ENCODE results near the gene HMGXB3. TPM values are rescaled to one million over a fixed set of nuclear protein-coding genes. Genes with fewer than 3 reads are reported as not detected.
A peak's percentile ranks its signal among the peaks of the same experiment; 100 is the strongest.
"Not testable (repeated sequence)": the region's sequence is repeated elsewhere in the genome, so short reads cannot be mapped to it uniquely, and the experiment has no call there.

Gene HMGXB3
- total and polyA plus RNA-seq, 2 experiments from 2014 or later: 16.7 to 51.0 TPM

DNA sequence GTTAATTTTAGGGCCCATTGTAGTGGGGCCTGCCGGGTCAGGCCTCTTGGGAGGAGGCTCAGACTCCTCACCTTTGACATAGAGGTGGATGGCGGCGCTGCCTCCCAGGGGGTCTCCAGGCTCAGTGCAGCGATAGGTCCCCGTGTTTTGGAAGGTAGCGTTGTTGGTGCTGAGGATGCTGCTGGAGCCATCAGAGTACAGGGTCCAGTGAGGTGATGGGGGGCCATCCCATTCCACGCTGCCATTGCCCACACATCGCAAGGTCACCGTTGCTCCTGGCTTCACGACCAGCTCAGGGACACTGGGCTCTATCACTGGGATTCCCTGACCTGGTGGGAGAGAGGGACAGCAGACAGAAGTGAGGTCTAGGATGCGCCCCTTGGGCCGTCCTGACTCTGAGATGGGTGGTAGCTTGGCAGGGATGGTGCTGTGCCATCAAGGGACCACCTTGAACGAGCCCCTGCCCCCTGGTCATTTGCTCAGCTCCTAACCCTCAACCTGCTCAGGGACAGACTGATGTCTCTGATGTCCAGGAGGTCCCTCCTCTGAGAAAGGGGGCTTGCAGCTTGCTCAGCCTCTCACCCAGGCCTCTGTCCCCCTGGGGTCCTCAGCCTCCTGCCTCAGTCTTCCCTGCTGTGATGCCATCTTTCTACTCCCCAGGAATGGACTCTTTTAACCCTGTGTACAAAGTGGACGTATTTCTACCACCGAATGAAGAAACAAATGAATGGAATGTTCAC is 80.3 kb downstream of the HMGXB3 start:
- Histone ChIP-seq H3K27me3 (no peaks in the 10 kb centered on the region), H3K4me1 (ENCODE audit: low read depth) (peaks cover 3% of the 10 kb centered on the region), H3K9me3 (ENCODE audit: low read depth) (no peaks in the 10 kb centered on the region), H3K4me3 (no peak overlapping the region), H3K36me3 (no peaks in the 10 kb centered on the region), H3K27ac (no peak overlapping the region)
- no peak for DNase-seq (ENCODE audit: low read depth in 1 of 2, low spot score in 1 of 2)
- TF ChIP-seq, protein P1, sequence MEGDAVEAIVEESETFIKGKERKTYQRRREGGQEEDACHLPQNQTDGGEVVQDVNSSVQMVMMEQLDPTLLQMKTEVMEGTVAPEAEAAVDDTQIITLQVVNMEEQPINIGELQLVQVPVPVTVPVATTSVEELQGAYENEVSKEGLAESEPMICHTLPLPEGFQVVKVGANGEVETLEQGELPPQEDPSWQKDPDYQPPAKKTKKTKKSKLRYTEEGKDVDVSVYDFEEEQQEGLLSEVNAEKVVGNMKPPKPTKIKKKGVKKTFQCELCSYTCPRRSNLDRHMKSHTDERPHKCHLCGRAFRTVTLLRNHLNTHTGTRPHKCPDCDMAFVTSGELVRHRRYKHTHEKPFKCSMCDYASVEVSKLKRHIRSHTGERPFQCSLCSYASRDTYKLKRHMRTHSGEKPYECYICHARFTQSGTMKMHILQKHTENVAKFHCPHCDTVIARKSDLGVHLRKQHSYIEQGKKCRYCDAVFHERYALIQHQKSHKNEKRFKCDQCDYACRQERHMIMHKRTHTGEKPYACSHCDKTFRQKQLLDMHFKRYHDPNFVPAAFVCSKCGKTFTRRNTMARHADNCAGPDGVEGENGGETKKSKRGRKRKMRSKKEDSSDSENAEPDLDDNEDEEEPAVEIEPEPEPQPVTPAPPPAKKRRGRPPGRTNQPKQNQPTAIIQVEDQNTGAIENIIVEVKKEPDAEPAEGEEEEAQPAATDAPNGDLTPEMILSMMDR (IDR thresholded peaks at IDR 0.05; ENCODE audit: low read depth, low read length): no peak

DNA sequence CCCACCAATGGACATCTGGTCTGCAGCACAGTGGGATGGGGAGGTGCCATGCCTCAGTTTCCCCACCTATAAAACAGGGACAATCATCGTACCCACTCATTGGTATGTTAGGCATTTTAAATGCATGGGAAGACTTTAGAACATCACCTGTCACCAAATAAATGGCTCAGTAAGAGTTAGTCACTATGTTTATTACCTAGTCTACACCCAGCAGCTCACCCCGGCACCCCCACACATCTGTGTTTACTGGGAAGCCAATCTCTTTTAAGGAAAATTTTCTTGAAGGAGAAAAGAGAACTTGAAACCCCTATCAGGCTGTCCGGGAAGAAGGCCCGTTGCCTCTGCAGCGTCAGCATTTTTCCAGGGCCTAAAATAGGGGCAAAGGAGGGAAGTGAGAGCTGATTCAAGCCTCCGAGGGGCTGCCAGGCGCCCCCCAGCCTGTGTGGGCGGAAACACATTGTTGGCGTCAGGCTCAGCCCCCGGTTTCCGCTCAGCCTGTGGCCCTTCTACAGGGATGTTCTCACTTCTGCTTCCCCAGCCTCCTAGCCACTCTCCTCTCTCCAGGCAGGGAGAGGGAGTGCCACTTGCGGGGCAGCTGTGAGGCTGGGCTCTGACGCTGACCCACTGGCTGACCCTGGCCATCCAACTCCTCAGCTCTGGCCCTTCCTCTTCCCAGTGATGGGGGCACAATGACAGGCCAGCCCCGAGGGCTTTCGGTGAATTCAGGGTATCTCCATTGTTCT is 81.2 kb downstream of the HMGXB3 start:
- Histone ChIP-seq H3K27me3 (no peaks in the 10 kb centered on the region), H3K4me3 (no peak overlapping the region), H3K4me1 (ENCODE audit: low read depth) (peaks cover 3% of the 10 kb centered on the region), H3K36me3 (no peaks in the 10 kb centered on the region), H3K9me3 (ENCODE audit: low read depth) (no peaks in the 10 kb centered on the region), H3K27ac (no peak overlapping the region)
- TF ChIP-seq, protein P1 (IDR thresholded peaks at IDR 0.05; ENCODE audit: low read depth, low read length): no peak
- DNase-seq (ENCODE audit: low read depth in 1 of 2, low spot score in 1 of 2): peak; percentile 23 to 68

DNA sequence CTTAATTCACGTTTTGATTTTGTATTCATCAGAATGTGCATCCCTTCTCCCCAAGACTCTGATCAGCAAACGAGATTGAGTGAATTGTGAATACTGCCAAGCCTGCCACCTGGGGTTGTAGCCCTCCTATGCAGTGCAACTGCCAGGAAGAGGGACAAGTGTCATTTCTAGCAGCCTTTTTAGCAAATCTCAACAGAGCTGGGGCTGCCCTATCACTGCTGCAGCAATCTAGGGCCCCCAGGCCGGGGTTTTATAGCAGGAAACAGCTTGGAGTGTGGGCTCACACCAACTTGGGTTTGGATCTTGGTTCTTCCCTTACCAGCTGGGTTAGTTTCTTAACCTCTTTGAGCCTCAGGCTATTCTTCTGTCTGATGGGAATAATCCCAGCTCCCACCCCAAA is 81.8 kb downstream of the HMGXB3 start:
- TF ChIP-seq, protein P1 (IDR thresholded peaks at IDR 0.05; ENCODE audit: low read depth, low read length): no peak
- H3K9me3 ChIP-seq (ENCODE audit: low read depth): no peaks in the 10 kb centered on the region
- no peak for DNase-seq (ENCODE audit: low read depth in 1 of 2, low spot score in 1 of 2)
- no peaks in the 10 kb centered on the region for H3K27me3 ChIP-seq
- peaks cover 3% of the 10 kb centered on the region for H3K4me1 ChIP-seq (ENCODE audit: low read depth)
- H3K27ac ChIP-seq: no peak overlapping the region
- no peak overlapping the region for H3K4me3 ChIP-seq
- H3K36me3 ChIP-seq: no peaks in the 10 kb centered on the region

DNA sequence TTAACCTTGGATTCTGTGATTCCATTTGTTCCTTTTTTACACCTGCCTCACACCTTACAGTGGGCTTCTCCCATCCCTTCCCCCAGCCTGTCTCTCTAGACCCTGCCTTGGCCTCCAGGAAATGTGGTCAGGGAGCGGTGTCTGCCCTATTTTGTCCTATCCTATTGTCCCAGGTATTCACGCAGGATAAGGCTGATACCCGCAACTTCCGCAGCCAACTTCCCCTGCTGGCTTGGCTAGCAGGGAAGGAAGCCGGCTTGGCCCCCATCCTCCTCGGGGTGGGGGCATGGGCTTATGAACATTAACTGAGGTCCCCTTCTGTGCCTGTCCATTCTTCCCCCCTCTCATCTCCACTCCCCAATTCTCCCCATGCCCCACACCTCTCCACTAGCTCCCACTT is 82.3 kb downstream of the HMGXB3 start:
- no peak overlapping the region for H3K27ac ChIP-seq
- peaks cover 3% of the 10 kb centered on the region for H3K4me1 ChIP-seq (ENCODE audit: low read depth)
- no peaks in the 10 kb centered on the region for H3K36me3 ChIP-seq
- H3K9me3 ChIP-seq (ENCODE audit: low read depth): no peaks in the 10 kb centered on the region
- TF ChIP-seq, protein P1 (IDR thresholded peaks at IDR 0.05; ENCODE audit: low read depth, low read length): no peak
- no peak for DNase-seq (ENCODE audit: low read depth in 1 of 2, low spot score in 1 of 2)
- H3K27me3 ChIP-seq: peaks cover 2% of the 10 kb centered on the region
- H3K4me3 ChIP-seq: no peak overlapping the region

DNA sequence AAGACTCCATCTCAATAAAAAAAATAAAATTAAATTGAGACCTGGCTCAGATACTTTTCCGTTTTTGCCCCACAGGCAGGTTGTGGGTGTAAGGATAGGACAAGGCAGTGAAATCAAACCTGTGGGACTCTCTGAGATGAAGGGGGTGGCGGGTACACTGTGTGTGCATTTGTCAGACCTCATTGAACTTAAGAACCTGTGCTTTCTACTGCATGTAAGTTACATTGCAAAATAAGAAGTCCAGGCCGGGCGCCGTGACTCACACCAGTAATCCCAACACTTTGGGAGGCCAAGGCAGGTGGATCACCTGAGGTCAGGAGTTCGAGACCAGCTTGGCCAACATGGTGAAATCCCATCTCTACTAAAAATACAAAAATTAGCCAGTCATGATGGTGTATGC is 84.2 kb downstream of the HMGXB3 start:
- DNase-seq (ENCODE audit: low read depth in 1 of 2, low spot score in 1 of 2); H3K27ac ChIP-seq; H3K4me1 ChIP-seq (ENCODE audit: low read depth); H3K9me3 ChIP-seq (ENCODE audit: low read depth); H3K36me3 ChIP-seq; H3K4me3 ChIP-seq: not testable (repeated sequence)
- peaks cover 12% of the 10 kb centered on the region for H3K27me3 ChIP-seq
